Femur (tissue), 1 donor: ENCODE data around the gene FTO.

ENCODE experiments used
- DNase-seq: peaks from one replicate; pipeline ENCODE4 v3.0.0-alpha.2; 2017

FTO gene

DNA sequence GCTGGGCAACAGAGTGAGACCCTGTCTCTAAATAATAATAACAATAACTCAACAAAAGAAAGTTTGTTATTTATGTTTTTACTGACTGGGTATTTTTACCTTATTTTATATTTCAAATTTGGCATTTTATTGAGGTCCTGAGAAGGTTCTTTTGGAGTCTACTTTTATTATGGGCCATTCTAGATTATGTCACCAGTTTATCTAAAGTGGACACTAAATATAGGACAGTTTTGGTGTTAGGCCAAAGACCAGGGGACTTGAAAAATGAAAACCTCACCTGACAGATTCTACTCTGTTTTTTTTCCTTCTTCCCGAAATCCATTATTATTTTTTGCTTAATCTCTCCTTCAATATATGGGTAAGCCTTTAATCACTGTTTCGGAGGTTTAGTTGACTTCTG lies 8.1 kb downstream of the FTO start:
- no peak for DNase-seq

DNA sequence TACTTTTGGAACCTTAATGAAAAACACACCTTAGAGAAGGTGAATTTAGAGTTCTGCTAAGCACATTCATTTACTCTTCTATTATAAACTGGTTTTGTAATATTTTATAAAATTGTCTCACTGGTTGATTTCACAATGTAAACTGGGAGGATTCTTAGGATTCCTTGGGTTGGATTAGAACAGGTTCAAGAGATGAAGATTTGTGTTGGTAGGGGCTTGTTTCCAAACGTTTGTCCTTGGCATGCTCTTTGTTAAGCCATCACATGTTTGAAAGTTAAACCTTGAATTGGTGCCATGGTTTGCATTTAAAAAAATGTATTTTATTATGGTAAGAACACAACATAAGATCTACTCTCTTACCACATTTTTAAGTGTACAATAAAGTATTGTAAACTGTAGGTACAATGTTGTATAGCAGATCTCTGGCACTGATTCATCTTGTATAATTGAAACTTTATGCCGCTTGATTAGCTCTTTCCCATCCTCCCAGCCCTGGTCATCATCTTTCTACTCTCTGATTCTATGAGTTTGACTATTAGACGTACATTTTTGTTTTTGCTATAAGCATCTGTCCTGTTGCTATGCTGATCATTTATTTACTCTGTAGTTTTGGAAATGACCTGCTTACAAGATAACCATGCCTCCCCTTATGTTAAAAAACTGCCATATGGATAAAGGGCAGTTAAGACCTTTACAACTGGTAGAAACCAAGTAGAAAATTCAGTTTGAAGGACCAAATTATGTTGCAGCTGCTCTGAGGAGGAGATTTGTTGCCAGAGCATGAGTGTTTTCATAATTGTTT lies 9.6 kb downstream of the FTO start:
- no peak for DNase-seq

DNA sequence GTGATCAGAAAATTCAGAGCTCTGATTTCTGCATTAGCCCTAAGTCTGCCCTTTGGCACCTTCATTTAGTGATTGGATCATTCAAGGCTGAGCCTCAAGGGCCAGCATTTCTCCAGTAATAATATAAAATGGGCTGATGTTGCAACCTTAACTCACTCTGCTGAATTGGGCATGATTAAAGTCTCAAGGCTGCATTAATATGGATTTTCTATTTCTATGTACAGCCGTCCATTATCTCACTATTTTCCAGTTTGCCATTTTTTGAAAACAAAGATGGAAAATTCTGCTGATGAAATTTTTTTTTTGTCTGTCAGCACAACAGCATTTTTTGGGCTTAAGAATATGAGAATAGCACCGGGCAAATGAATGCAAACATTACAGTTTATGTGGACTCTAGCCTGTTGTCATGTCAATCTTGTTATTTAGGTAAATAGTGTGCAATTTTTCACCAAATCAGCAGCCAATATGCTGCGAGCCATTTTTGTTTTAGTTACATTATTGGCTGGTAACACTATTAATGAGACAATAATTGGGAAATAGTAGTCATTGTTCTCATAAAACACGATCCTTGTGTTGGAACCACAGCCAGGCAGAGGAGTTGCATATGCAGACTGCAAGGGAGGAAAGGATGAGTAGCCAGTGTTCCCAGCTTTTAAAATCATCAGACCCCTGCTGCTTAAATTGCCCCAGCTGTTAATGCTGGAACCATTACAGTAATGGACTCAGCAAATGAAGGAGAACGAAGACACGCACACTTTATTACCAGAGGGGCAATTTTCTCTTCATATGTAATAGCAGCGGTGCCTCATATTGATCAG lies 10.5 kb downstream of the FTO start:
- peak; percentile 75 for DNase-seq

DNA sequence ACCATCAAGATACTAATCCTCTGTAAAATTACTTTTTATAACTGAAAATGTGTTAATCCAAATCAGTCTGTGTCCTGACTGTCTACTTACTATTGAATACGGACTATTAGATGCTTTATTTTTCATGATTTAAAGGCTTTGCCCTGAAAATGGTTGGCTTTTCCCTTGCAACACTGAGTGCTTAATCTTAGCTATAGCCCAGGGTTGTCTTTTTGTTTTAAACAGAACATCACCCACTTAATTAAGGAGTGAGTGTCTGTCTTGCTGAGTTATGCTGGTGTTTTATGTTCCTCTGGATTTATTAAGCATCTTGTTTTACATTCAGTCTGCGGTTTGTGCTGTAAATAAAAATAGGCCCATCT lies 11.0 kb downstream of the FTO start:
- DNase-seq, result no peak

DNA sequence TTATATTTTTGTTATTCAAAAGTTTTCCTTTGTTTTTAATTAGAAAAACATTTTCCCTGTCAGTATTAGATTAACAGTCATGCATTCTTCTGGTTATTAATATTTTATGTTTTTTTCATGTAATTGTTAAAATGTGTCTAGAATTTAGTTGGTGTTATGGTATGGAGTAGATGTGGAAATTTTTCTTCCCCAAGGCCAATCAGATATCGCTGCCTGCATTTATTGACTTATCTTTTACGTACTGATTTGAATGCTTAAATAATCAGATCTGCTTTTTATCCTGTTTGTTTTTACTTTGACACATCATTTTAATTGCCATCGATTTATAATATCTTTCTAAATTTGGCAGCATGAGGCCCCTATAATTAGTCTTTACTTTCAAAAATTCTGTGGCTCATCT lies 13.6 kb downstream of the FTO start:
- DNase-seq, result no peak

DNA sequence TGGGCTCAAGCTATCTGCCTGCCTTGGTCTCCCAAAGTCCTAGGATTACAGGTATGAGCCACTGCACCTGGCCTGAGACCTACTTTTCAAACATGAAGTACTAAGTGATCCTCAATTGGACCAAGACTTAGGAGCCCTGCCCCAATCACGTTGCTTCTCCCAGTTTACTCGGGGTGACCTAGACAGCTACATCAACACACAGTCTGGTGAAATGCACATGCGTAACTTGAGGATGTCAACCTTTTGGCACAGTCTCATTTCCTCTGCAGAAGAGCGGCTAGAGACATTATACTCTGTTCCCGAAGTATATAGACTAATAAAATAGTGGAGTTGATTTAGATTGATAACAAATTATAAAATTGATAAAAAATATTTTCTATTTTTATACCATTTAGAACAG lies 17.1 kb downstream of the FTO start:
- no peak for DNase-seq

DNA sequence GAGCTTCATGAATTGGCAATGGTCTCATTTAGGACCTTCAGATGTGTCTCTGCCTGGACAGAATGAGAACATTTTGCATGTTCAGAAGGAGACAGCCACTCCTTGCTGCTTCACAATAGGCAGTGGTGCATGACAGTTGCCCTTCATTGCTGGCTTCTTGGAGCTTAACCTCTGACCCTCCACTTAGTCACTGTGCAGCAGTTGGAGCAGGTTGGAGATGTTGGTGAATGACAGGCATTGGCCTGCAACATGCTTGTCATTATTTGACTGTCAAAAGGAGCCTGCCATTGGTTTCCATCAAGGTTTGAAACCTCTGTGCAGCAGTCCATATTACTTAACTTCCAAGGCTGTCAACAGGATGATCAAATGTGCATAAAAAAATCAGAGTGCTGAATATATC lies 22.7 kb downstream of the FTO start:
- no peak for DNase-seq

DNA sequence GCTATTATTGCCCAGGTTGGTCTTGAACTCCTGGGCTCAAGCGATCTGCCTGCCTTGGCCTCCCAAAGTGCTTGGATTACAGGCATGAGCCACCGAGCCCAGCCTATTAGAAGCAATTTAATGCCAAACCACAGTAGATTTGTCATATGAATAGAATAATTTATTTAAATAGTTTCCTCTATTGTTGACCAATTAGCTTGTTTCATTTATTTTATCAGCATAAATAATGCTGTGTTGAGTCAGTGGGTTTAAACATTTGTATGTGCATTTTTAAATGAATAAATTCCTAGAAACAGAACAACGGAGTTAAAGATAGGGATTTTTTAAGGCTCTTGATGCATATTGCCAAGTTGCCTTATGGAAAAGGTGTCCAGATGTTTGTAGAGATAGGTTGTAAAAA lies 26.7 kb downstream of the FTO start:
- no peak for DNase-seq

DNA sequence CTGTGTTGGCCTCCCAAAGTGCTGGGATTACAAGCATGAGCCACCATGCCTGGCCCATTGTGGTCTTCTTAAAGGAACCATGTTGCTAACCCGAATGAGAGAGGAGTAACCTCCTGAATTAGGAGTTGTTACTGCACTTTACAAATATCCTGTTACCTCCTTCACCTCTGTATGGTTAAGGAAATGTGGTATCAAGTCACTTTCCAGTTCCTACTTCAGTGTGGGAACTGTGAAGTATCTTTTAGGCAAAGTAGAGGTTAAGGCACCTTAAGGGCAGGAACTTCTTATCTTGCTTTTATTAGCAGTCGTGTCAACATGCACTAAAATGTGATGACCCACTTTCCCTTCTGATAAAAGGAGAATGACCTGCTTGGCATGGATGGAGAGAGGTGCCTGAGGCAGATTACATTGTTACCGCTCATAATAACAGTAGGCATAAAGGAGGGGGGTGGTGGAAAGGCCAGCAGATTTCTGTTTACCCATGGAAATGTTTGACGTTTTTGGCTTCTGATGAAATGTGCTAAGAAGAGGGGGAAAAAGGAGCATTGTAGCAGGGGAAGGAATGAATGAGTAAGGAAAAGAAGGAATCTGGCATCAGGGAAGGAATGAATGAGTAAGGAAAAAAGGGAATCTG lies 28.5 kb downstream of the FTO start:
- DNase-seq, result no peak

DNA sequence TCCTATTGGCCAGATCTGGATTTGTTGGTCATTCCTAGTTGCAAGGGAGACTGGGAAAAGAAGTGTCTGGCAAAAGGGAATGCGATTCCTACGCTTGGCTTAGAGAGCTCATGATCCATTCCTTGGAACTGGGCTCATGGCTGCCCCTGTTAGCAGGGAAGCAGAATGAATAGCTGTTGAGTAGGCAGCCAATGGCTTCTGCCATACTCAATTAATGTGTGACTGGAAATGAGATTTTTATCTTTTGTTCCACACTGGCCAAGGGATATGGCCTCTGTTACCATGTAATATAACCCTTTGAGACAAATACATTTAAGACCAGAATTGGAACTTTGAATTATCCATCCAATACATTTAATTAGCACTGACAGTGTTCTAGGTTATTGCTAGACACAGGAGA lies 31.0 kb downstream of the FTO start:
- DNase-seq, result no peak

DNA sequence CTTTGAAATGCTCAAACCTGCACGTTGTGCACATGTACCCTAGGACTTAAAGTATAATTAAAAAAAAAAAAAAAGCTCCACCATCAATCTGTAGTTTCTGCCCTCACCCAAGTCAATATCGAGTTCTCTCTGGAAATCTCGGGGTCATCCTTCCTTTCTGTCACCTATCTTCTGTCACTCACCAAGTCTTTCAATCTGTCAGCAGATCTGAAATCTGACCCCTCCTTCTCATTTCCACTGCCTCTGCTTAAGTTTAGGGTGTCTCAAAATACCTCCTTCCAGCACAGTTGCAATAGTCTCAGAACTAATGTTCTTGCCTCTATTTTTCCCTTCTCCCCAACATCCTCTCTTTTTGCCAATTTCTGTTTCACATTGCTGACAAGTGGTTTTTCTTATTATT lies 32.3 kb downstream of the FTO start:
- no peak for DNase-seq

DNA sequence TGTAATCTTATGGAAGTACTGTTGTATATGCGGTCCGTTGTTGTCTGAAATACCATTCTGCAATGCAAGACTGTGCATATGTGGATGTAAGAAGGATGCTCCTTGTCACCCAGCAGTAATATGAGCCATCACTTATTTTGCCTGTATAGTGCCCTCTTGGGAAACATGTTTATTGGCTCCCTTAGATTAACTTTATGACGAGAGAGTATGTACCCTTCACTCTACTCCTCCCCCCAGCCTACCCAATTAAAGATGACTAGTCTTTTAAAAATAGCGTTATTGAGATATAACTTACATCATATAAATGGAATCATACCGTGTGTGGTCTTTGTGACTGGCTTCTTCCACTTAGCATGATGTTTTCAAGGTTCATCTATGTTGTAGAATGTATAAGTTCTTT lies 33.6 kb downstream of the FTO start:
- DNase-seq, result no peak

DNA sequence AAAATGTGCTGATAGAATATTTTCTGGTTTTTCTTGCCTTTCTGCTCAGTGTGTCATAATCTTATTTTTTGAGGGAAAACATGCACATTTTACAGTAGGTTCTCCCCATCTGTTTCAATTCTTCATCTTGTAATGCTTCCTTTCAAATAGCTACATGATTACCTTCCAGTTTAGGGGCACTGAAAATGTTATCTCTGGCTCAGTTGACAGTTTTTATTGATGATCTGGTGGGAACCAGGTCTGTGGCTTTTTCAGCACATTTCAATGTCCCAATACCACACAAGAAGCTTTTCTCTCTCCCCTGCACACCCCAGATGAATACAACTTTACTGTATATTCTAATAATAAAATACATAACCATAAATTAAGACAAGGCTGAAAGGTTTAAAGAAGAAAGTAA lies 36.5 kb downstream of the FTO start:
- DNase-seq, result no peak

DNA sequence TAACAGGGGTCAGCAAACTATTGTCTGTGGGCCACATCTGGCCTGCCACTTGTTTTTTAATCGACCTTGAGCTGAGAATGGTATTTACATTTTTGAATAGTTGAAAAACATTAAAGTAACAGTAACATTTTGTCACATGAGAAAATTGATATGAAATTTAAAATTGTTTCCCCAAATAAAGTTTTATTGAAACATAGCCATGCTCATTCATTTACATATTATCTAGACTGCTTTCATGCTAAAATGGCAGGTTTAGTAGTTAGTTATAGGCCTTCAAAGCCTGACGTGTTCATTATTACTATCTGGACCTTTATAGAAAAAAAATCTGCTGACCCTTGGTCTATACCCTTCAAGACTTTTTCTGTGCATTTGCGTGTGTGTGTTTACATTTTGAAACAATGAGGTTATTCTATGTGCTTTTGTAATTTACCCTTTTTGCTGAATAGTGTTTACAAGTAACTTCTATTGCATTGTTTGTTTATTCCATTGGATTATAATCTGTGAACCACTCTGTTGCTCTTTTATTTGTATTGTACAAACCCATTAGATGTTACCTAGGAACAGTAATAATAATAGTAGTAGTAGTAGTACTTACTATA lies 37.1 kb downstream of the FTO start:
- no peak for DNase-seq

DNA sequence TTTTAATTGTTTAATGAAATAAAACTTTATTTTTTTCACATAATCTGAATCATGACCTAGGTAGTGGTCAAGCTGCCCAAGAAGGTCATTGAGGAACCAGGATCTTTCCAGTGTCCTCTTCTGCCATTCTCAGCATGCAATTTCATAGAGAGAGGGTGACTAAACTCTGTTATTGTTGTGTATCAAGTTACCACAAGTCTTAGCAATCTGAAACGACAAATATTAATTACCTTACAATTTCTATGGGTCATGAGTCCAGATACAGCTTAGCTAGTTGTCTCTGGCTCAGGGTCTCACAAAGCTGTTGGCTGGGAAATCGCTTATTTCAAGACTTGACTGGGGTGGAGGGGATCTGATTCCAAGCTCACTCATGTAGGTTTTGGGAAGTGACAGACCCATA lies 37.6 kb downstream of the FTO start:
- DNase-seq, result no peak

DNA sequence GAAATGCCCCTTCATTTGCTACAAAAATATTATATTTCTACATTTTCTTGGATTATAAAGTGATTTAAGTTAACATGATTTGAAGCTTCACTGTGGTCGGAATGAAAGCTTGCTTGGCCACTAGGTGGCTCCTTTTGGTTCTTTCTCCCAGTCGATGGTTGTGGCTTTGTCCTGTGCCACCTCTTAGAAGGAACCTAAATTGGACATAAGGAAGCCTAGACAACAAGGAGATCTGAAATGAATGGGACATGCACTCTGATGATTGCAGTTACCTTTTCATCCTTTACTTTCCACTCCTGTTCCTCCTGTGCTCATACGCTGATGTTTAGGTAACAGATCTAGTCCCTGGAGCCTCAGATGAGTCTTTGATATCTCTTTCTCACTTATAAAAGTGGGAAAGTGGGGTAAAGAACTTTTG lies 39.2 kb downstream of the FTO start:
- DNase-seq, result no peak

DNA sequence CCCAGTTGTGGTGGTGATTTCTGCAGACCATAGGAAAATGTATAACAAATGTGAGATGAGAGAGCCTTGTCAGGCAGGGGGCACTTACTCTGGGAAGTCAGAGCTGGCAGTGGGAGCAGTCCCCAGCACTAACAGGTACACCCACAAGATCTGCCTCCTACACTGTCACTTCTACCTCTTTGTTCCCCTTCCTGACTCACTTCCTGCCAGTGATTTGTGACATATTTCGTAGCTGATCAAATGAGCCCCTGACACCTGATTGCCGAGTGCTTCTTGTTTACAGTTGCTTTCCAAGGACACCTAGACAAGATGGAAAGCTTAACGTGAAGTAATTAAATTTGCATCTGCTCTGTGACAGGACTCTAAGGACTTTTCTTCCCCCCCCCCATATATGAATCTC lies 40.5 kb downstream of the FTO start:
- no peak for DNase-seq

DNA sequence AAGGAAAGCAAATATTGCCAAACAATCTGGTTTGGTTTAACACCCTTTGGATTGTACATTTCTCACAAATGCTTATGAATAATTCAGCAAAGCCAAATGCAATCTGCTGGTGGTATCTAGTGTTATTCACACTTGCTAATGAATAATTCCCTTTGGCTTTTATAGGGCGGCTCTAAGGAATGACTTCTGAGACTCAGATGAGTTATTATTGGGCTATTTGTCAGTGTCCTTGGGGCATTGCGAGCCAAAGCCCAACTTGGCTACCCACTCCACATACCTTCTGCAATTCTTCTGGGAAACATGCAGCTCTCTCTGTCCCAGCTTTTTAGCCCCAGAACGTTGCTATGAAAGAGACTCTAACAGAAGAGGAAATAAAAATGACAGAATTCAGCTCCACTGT lies 41.1 kb downstream of the FTO start:
- no peak for DNase-seq

DNA sequence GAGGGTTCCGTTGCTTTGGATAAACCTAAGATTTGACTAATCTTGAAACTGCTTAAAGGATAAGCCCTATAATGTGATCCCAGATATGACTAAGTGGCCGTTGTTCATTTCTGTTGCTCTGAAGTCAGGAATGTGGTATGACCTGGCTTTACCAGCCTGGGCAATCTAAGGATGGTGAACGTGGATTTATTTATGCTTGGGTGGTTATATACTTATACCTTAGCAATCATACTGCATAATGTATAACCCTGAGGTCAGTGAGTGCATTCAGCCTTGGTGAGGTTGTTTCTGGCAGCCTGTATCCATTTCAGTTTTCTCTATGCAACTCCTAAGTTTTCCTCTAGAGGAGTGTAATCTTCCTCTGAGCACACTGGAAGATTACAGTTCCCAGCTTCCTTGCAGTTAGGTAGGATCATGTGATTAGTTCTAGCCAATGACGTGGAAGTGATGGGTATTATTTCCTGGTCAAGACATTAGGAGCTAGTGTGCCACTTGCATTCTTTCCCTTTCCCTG lies 41.9 kb downstream of the FTO start:
- DNase-seq, result no peak

DNA sequence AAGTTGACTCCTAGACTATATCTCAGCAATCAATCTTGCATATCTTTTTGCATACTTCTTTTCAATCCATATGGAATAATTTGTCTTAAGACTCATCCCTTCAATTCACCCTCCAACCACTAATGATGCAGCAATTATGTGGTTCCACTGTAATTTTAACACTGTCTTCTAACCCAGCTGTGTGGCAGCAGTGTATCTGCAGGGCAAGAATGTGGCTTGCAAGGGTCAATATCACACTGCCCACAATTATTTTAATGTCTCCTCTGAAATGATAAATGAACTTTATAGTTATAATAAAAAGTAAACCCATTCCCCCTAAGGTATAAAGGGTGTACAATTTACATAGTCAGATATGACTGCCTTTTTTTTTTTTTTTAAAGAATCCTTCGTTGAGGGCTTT lies 48.6 kb downstream of the FTO start:
- DNase-seq, result no peak

DNA sequence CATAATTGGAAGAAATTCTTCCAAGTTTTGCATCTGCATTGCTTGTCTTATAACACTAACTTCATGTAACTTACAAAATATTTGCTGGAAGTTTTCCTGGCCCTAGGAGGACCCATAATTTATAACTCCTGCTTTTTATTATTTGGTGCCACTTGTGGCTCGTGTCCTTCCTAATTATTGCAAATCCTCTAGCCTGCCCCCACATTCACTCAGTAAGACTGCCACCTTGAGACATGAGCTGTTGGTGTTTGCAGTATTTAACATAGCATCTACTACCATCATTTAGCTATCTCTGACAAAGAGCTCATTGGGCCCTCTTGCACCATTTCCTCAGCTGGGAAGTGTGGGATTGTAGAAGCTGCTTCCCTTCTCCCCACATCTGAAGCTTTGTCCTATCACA lies 49.5 kb downstream of the FTO start:
- DNase-seq, result no peak

DNA sequence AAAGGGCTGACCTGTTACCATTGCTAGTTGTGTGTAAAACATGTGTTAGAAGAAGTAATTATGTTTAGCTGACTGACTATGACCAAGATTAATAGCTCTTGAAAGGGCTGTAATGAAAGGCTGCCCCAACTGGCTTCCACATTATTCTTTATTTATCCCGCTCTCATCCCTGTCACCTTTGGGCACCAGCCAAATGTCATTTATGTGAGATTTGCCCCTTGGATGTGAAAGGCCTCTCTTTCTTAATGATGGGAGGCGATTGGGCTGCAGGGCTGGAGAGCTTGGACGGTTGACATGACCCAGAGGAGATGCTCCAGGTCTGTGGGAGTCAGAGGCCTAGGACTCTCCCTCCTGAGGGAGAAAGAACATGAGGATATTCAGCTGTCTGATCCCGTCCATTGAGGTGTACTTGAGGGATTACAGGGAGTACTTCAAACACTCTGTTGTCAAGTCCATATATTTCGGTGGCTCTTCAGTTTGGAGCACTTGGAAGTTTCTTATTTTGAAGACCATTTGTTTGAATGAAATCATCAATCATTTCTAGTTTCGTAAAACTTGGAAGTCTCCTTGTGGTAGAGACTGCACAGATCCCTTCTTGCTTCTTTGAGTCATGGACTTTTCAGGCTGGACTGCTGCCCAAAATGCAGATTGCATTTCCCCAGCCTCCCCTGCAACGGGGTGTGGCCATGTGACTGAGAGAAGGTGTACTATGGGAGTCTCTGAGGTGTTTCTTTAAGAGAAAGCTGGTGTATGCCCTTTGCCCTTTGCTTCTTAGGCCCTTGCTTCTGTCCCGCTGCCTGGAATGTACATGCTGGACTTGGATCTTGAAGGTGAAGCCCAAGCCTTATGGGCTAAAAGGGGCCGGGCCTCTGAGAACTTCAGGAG lies 51.3 kb downstream of the FTO start:
- DNase-seq, result no peak
